Stimulated activated CD8-positive, alpha-beta memory T cell treated with anti-CD3 and anti-CD28 coated beads, Interleukin-15, amount 100 ng/mL, for 4 hours (primary cell): ENCODE measurements around the gene RNF151.
A peak's percentile ranks its signal among the peaks of the same experiment; 100 is the strongest.
"Not testable (repeated sequence)": the region's sequence is repeated elsewhere in the genome, so short reads cannot be mapped to it uniquely, and the experiment has no call there.

Source experiments
- DNase-seq, 2 donors: peaks; one replicate each; pipeline ENCODE4 v3.0.0-alpha.2; 2020; ENCODE audit warnings: low read depth in 2 of 2

The RNF151 gene

DNA sequence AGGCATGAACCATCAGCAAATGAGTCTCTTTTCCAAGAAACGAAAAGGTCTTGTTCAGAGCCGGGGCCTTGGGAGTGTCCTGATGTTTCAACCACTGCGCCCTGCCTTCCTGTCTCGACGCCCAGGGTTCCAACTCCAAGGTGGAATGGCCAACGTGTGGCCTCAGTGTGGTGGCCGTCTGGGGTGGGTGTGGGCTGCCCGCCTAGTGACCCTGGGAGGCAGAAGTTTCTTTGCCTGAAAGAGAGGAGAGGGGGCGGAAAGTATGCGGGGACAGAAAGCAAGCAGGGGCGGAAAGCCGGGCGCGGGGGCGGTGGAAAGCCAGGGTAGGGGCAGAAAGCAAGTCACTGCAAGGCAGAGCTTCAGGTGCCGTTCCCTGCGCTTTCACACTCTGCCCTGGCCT lies 27.7 kb upstream of the RNF151 start:
- no peak for DNase-seq

DNA sequence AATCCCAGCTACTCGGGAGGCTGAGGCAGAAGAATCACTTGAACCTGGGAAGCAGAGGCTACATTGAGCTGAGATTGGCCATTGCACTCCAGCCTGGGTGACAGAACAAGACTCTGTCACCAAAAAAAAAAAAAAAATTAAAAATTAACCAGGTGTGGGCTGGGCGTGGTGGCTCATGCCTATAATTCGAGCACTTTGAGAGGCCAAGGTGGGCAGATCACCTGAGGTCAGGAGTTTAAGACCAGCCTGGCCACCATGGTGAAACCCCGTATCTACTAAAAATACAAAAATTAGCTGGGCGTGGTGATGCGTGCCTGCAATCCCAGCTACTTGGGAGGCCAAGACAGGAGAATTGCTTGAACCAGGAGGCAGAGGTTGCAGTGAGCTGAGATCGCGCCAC lies 26.8 kb upstream of the RNF151 start:
- DNase-seq = not testable (repeated sequence)

DNA sequence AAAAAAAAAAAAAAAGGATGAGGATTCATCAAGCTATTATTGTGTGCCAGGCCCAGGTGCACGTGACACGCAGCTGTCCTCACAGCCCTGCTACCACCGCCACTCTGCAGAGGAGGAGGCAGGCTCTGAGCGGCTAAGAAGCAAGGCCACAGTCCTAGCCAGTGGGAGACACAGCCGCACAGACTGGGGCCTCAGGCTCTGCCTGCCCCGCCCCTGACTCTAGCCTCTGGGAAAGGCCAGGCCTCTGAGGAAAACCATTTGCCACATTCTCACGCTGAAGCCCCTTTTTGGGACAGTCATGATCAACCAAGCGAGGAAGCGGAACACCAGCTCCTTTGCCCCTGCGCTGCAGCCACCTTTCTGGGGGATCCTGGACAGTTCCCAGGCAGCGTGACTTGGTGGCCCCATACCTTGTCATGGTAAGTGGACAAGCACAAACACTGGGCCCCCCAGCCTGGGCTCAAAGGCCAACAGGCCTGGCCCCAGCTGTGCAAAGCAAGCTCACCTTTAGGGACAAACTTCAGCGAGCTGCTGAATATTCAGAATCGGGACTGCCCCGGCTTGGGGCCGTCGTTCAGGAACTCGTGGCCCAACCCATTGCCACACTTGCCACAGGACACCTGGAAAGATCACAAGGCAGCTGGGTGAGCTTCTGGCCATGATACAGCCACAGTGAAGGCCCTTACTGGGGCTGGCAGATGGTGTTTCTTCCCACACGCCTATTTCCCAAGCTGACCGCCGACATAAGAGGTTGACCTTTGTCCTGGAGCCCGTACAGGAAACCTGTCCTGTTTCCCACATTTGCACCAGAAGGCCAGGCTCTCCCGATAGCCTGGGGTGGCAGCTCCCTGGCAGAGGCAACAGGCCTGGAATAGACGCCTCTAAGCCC lies 26.1 kb upstream of the RNF151 start:
- no peak for DNase-seq

- no peak for DNase-seq
Measured at GRCh38 chr16:1941162-1942046, 25.3 kb upstream of the RNF151 start.

GRCh38 chr16:1942047-1942809 lies 24.4 kb upstream of the RNF151 start:
- no peak for DNase-seq

GRCh38 chr16:1942810-1943726 lies 23.6 kb upstream of the RNF151 start, which contains the start of gene MSRB1:
TSS of gene MSRB1 (minus strand) at chr16:1943199. CDS start at chr16:1943156, 43 bp downstream.
- DNase-seq = peak; percentile 96 to 97

GRCh38 chr16:1944612-1945199 lies 21.9 kb upstream of the RNF151 start:
- no peak for DNase-seq

DNA sequence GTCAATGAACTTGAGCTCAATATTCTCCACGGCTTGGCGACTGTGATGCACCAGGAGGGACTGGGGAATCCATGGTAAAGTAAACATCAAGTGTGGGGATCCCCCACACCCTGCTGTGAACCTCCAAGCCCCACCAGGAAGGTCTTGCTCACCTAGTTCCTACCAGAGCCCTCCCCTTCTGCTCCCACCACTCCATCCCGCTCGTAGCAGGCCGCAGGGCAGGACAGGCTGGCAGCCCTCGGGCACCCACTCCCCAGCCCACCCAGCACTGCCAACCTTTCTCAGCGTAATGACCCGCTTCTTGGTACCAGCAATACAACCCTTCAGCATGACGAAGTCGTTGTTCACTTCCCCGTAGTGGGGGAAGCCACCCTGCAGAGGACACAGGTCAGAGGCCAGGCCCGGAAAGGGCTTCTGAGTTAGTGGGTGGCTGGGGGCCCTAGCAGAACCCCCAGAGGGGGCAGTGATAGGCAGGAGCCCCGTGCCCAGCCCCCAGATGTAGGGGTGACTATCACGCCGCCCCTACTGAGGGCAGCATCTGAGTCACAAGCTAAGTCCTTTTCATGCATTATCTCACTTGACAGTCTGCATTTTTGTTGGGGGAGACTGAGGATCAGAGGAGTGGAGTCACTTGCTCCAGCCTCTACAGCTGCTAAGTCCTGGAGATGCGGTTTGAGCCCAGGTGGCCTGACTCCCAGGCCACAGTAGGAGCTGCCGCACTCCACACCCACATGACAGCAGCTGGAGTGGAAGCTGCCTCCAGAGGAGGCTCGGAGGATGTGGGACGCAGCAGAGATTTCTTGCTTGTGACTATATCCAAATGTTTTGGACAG lies 20.9 kb upstream of the RNF151 start:
- no peak for DNase-seq

DNA sequence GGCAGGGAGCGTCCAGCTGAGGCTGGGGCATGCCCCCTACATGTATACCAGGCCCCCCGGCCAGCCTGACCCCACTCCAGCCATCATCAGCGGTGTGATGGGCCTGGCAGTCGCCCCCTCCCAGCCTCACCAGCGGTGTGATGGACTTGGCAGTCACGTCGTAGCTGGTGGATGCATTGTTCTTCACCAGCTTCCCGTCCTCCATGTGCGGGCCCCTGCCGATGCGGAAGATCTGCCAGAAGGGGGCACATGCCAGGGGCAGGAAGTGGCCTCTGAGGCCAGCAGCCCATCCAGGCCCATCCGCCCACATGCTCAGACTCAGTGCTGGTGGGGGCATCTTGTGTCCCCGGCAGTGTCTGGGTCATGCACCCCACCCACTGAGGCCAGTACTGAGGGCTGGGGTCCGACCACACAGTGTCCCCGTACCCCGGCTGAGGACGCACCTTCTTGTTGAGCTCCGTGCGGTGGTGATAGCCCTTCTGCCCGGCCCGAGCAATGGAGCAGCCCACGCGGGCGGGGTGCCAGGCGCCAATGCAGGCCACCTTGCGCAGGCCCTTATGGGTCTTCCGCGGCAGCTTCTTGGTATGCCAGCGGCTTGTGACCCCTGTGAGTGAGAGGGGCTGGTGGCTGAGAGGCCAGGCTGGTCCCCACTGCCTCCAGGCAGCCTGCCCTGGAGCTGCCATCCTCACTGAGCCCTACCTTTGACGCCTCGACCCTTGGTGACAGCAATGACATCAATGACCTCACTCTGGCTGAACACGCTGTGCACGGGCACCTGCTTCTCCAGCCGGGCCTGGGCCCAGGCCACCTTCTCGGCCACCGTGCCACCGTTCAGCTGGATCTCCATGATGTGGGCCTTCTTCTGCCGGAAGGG lies 19.9 kb upstream of the RNF151 start:
- DNase-seq = no peak

GRCh38 chr16:1947369-1947670 lies 19.3 kb upstream of the RNF151 start:
- DNase-seq = no peak

- DNase-seq = no peak
Measured at GRCh38 chr16:1949507-1949906, 17.1 kb upstream of the RNF151 start.

- no peak for DNase-seq
Measured at GRCh38 chr16:1950047-1950446, 16.6 kb upstream of the RNF151 start.

DNA sequence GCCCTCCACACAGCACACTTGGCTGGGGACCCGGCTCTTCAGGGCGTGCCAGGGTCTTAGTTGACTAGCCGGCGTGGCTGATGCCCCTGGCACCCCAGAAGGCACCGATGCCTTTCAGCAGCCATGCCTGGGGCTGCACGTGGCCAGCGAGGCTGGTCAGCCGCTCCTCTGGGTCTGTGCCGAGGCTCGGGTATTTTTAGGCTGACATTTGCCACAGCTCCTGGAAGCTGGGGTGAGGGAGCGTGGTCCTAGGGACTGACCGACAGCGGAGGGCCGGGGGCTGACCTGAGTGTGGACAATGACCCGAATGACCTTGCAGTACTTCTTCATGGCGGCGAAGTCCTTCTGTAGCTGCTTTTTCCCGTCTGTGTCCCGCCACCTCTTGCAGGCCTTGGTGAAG lies 16.1 kb upstream of the RNF151 start:
- no peak for DNase-seq

- no peak for DNase-seq
Measured at GRCh38 chr16:1953734-1954133, 12.9 kb upstream of the RNF151 start.

GRCh38 chr16:1957434-1958142 lies 9.1 kb upstream of the RNF151 start:
- DNase-seq = not testable (repeated sequence)

DNA sequence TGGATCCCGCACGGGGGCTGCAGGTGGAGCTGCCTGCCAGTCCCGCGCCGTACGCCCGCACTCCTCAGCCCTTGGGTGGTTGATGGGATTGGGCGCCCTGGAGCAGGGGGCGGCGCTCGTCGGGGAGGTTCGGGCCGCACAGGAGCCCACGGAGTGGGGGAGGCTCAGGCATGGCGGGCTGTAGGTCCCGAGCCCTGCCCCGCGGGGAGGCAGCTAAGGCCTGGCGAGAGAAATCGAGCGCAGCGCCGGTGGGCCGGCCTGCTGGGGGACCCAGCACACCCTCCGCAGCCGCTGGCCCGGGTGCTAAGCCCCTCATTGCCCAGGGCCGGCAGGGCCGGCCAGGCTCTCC lies 8.5 kb upstream of the RNF151 start:
- DNase-seq = not testable (repeated sequence)

DNA sequence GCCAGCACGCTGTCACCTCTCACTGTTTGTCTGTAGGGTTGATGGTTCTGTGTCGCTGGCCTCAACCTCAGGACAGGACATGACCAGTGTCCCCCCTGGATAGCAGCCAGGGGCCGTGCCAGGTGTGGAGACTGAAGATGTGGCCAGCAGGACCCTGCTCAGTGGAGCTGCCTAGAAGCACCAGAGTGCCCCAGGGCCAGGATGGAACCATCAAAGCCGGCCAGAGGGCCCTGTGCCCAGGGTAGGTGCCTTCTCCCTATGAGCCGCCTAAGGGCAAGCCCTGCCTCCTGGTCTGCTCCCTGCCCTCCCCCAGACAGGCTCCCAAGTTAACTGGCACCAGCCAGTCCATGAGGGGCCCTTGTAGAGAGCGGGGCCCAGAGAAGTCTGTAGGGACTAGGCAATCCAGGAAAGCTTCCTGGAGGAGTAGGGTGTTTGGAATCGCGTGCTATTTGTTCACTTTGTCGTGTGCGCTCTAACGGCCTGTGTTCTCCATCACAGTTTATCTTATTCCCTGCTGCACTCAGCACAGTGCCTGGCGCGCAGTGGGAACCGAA lies 7.9 kb upstream of the RNF151 start:
- DNase-seq = no peak
